Endothelial cell of umbilical vein (primary cell): ENCODE results near the gene MEN1. TPM values are rescaled to one million over a fixed set of nuclear protein-coding genes. Genes with fewer than 3 reads are reported as not detected.

Experiments
- BruUV-seq: library from RNA; stranded (reverse); fragments of 400-500 nt; replicated peaks from 2 replicates; lab custom pipeline; 2021; lab: Mats Ljungman, UMichigan
- CTCF ChIA-PET: fragments of 300-600, 350-600 bp; sonication (Branson Sonifier 250); formaldehyde crosslinking; loops from one replicate; lab custom pipeline; 2021; ENCODE audit warnings: antibody characterized with exemption, inconsistent platforms; lab: Charles Lee
- POLR2A ChIA-PET: fragments of 300-600, 350-600 bp; sonication (Branson Sonifier 250); formaldehyde crosslinking; loops from one replicate; lab custom pipeline; 2021; ENCODE audit warnings: antibody characterized with exemption, inconsistent platforms; lab: Charles Lee
- DNase-seq: peaks from one replicate; pipeline ENCODE4 v3.0.0-alpha.2; 2011; ENCODE audit warnings: low read depth, low spot score
- FAIRE-seq: peaks from 2 replicates; lab custom pipeline; 2011; peaks lifted over from hg19 to GRCh38; lab: Jason Lieb, UNC
- H2AFZ ChIP-seq: 2 replicates; pipeline ENCODE4 v1.6.0; 2012; ENCODE audit warnings: low read depth, low read length, control low read depth, inconsistent platforms
- H3K27ac ChIP-seq: 2 replicates; pipeline ENCODE4 v1.5.1; 2011; ENCODE audit warnings: low read depth, mild to moderate bottlenecking, control low read depth, low read length, moderate library complexity; ENCODE audit not compliant: insufficient read depth
- H3K27me3 ChIP-seq, 2 experiments: 2 replicates each; pipeline versions ENCODE4 v1.6.0 to v1.6.1; 2011; ENCODE audit warnings: low read length in 2 of 2, mixed read lengths in 1 of 2; ENCODE audit not compliant: control insufficient read depth in 2 of 2, insufficient read depth in 2 of 2
- H3K36me3 ChIP-seq, 2 experiments: 2 replicates in 1 of 2; 3 replicates in 1 of 2; pipeline ENCODE4 v1.5.1; 2011; ENCODE audit warnings: low read length in 2 of 2, mild to moderate bottlenecking in 1 of 2, moderate library complexity in 1 of 2; ENCODE audit not compliant: control insufficient read depth in 2 of 2, insufficient read depth in 2 of 2; ENCODE audit errors: extremely low read depth in 1 of 2
- H3K4me1 ChIP-seq: 3 replicates; pipeline ENCODE4 v1.5.1; 2011; ENCODE audit warnings: mild to moderate bottlenecking, low read length; ENCODE audit not compliant: control insufficient read depth, insufficient read depth; ENCODE audit errors: extremely low read depth
- H3K4me2 ChIP-seq: 2 replicates; pipeline ENCODE4 v1.6.1; 2011; ENCODE audit warnings: low read length, control low read depth, mixed read lengths; ENCODE audit not compliant: insufficient read depth
- H3K4me3 ChIP-seq, 3 experiments: fragments of 200-600 bp in 1 of 3; sonication (generic), shearing (Covaris generic) in 1 of 3; replicated peaks in 1 of 3; 2 replicates each; pipeline ENCODE4 v1.5.1; 2011 to 2016; ENCODE audit warnings: control low read depth in 3 of 3, low read length in 3 of 3, mild to moderate bottlenecking in 2 of 3, inconsistent platforms in 1 of 3, low read depth in 1 of 3, moderate library complexity in 1 of 3; ENCODE audit not compliant: insufficient read depth in 1 of 3
- H3K79me2 ChIP-seq: 2 replicates; pipeline ENCODE4 v1.6.0; 2012; ENCODE audit warnings: low read length, inconsistent platforms; ENCODE audit not compliant: control insufficient read depth, insufficient read depth
- H3K9ac ChIP-seq: replicated peaks from 2 replicates; pipeline ENCODE3; 2011; ENCODE audit warnings: low read length, control low read depth; ENCODE audit not compliant: insufficient read depth; ENCODE audit errors: extremely low read depth
- H3K9me1 ChIP-seq: replicated peaks from 3 replicates; pipeline ENCODE4 v1.6.0; 2011; ENCODE audit warnings: mild to moderate bottlenecking, low read length; ENCODE audit not compliant: control insufficient read depth, insufficient read depth; ENCODE audit errors: extremely low read depth
- H3K9me3 ChIP-seq: replicated peaks from 2 replicates; pipeline ENCODE4 v1.5.1; 2012; ENCODE audit warnings: low read length, inconsistent platforms; ENCODE audit not compliant: control insufficient read depth, insufficient read depth
- H4K20me1 ChIP-seq: replicated peaks from 2 replicates; pipeline ENCODE3; 2011; ENCODE audit warnings: mild to moderate bottlenecking, low read length; ENCODE audit not compliant: control insufficient read depth, insufficient read depth; ENCODE audit errors: extremely low read depth
- CTCF ChIP-seq, 2 donors: IDR thresholded peaks; 1 replicate in 1 of 2; 2 replicates in 1 of 2; pipeline ENCODE4 v1.5.1; 2011; ENCODE audit warnings: low read length in 2 of 2, mild to moderate bottlenecking in 2 of 2, moderate library complexity in 2 of 2, control low read depth in 1 of 2, inconsistent platforms in 1 of 2, low read depth in 1 of 2; ENCODE audit not compliant: insufficient read depth in 1 of 2; ENCODE audit errors: extremely low read depth in 1 of 2
- EZH2 ChIP-seq: IDR thresholded peaks from 2 replicates; pipeline ENCODE4 v1.6.1; 2012; ENCODE audit warnings: borderline replicate concordance, low read depth, mild to moderate bottlenecking, moderate library complexity, low read length, inconsistent platforms; ENCODE audit not compliant: severe bottlenecking
- FOS ChIP-seq: IDR thresholded peaks from 2 replicates; pipeline ENCODE4 v1.6.1; 2011; ENCODE audit warnings: mild to moderate bottlenecking, low read length, moderate library complexity, borderline replicate concordance; ENCODE audit not compliant: insufficient read depth
- GATA2 ChIP-seq: IDR thresholded peaks from 2 replicates; pipeline ENCODE4 v1.7.0; 2011; ENCODE audit warnings: low read depth, mild to moderate bottlenecking, moderate library complexity, mixed read lengths, low read length; ENCODE audit not compliant: insufficient read length, insufficient read depth
- JUN ChIP-seq: IDR thresholded peaks from 2 replicates; pipeline ENCODE4 v1.6.1; 2011; ENCODE audit warnings: borderline replicate concordance, low read depth; ENCODE audit not compliant: insufficient read length, insufficient read depth
- MAX ChIP-seq: IDR thresholded peaks from 2 replicates; pipeline ENCODE4 v1.6.1; 2011; ENCODE audit not compliant: insufficient read depth, insufficient read length
- MYC ChIP-seq: IDR thresholded peaks from one replicate; pipeline ENCODE4 v1.6.1; 2011; ENCODE audit warnings: mild to moderate bottlenecking, low read depth, low read length
- POLR2A ChIP-seq: IDR thresholded peaks from 2 replicates; pipeline ENCODE4 v1.6.1; 2012; ENCODE audit warnings: low read depth, mild to moderate bottlenecking, control low read depth, low read length
- POLR2AphosphoS5 ChIP-seq: IDR thresholded peaks from 2 replicates; pipeline ENCODE4 v1.6.1; 2012; ENCODE audit warnings: low read depth, mild to moderate bottlenecking, control low read depth, low read length, moderate library complexity; ENCODE audit not compliant: insufficient read depth
- dilution Hi-C: fragments of 300-500 bp; cut with MboI; formaldehyde crosslinking; loops from one replicate; pipeline ENCODE4 v1.15.0; 2019; ENCODE audit warnings: low sequenced_read_pairs; ENCODE audit not compliant: extremely low pct_ligation_motif_present
- intact Hi-C: fragments of 100-400 bp; cut with micrococcal nuclease; formaldehyde crosslinking; loops from one replicate; pipeline ENCODE4 v1.10.0; 2022
- polyA plus RNA-seq, 4 experiments: library from polyadenylated mRNA; depleted of rRNA in 3 of 4; stranded (reverse) in 3 of 4; unstranded in 1 of 4; fragments of >200 nt; gene quantifications; 2 replicates each; pipeline versions ENCODE4 v1.2.1 to v1.2.3, GENCODE V29; 2011 to 2012; ENCODE audit warnings: missing spikeins in 1 of 4
- total RNA-seq: library from RNA; stranded (reverse); gene quantifications from 2 replicates; pipeline ENCODE4 v1.2.3, GENCODE V29; 2021

MEN1 gene
- total and polyA plus RNA-seq, 2 donors (not counting 3 experiments of a cell fraction or from before 2014, with no cell fraction given) = 41.1 to 43.1 TPM

DNA sequence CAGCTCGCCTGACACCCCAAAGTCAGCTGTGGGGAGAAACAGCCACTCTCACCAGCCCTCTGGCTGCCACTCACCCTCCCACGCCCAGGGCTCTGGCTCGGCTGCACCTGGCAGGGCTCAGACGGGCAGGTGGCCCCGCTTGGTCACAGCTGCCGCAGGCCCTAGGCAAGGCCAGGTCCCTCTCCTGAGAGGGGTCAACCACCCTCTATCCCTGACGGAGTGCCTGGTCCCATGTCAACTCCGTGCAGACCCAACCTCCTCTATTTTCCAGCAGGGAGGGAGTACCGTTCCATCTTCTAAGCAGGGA lies 9.2 kb downstream of the MEN1 start:
- no peak overlapping the region for H3K4me3 ChIP-seq
- TF ChIP-seq POLR2A (no peak), EZH2 (no peak)
- no peaks in the 10 kb centered on the region for H4K20me1 ChIP-seq
- no peaks in the 10 kb centered on the region for H3K27me3 ChIP-seq
- H3K4me1 ChIP-seq = peaks cover 36% of the 10 kb centered on the region
- H3K27ac ChIP-seq = peak overlapping the region; percentile 74
- intact Hi-C loops (loop anchor here (2.0 kb wide), 1 partner anchor 14 kb away; no protein-coding TSS in a partner anchor), dilution Hi-C loops (no loop called here)
- BruUV-seq = no TSS peak
- ChIA-PET CTCF (interaction anchor here (1.6 to 3.6 kb wide), 2 partner anchors 13 to 43 kb away, joined by 4 to 32 read pairs; partner anchors contain the start of gene CDC42BPG), POLR2A (interaction anchor here (1.2 kb wide), 1 partner anchor 77 kb away, joined by 3 read pairs; no protein-coding TSS in a partner anchor)
- H3K9me3 ChIP-seq = no peaks in the 10 kb centered on the region
- H3K4me2 ChIP-seq = peak overlapping the region; percentile 61
- DNase-seq = no peak
- peak overlapping the region; percentile 6 for H3K9ac ChIP-seq
- H3K79me2 ChIP-seq = peaks cover 5% of the 10 kb centered on the region
- H3K9me1 ChIP-seq = no peaks in the 10 kb centered on the region
- H3K36me3 ChIP-seq = peaks cover 2 to 25% of the 10 kb centered on the region in 2 experiments
- no peak for FAIRE-seq
- no peak overlapping the region for H2AFZ ChIP-seq

DNA sequence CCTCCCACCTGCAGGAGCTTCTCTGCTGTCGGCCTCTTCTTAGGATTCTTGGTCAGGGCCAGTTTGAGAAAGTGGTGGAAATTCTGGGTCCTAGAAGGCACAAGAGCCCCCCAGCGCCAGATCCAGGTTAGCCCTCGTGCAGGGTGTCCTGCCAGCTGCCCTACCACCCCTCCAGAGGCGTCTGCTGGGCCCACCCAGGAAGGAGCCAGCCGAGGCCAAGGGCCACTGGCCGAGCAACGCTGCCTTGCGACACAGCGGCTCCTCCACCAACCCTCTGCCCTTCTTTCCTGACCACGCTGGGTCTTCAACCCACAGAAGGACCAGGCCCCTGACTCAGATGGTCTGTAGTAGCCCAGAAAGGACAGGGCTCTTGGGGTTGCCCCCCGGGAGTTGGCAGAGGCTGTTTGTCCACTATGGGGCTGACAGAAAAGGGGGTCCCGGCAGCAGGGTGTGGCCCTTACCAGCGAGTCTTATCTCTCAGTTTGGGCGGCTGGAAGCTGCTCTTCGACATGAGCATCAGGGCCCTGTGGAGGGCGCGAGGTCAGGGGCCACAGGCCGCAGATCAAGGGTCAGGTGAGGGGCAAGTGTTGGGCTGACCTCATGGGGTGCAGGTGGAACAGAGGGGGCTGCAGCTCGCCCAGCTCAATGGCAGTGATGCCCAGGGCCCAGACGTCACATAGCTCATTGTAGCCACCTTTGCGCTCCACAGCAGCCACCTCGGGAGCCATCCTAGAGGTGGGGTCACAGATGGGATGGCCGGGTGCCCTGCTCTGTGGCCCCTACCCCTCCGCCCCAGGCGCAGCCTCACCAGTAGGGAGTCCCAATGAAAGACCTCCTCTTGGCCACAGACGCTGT lies 9.8 kb downstream of the MEN1 start:
- no peak overlapping the region for H3K27ac ChIP-seq
- H3K4me1 ChIP-seq = peaks cover 36% of the 10 kb centered on the region
- FAIRE-seq = no peak
- dilution Hi-C loops = no loop called here
- intact Hi-C loops = loop anchor here (2.0 kb wide), 1 partner anchor 14 kb away; no protein-coding TSS in a partner anchor
- TF ChIP-seq GATA2 (no peak), MYC (no peak), CTCF (IDR thresholded peaks at IDR 0.05; ENCODE audit: extremely low read depth in 1 of 2, insufficient read depth in 1 of 2, low read depth in 1 of 2, low read length in 2 of 2) (no peak), MAX (no peak), POLR2AphosphoS5 (no peak), EZH2 (no peak), FOS (no peak), JUN (no peak), POLR2A (no peak)
- no peaks in the 10 kb centered on the region for H3K9me1 ChIP-seq
- H3K9ac ChIP-seq = no peak overlapping the region
- POLR2A ChIA-PET = interaction anchor here (0.8 to 1.2 kb wide), 2 partner anchors 9 to 77 kb away, joined by 3 read pairs; no protein-coding TSS in a partner anchor
- H3K36me3 ChIP-seq = peaks cover 2 to 22% of the 10 kb centered on the region in 2 experiments
- no peak for DNase-seq
- CTCF ChIA-PET = interaction anchor here (0.6 to 3.6 kb wide), 9 partner anchors 13 to 500 kb away, joined by 3 to 32 read pairs (median 4); partner anchors contain the start of genes CDC42BPG and SF1
- H2AFZ ChIP-seq = no peak overlapping the region
- H3K4me3 ChIP-seq = no peak overlapping the region
- H3K4me2 ChIP-seq = no peak overlapping the region
- H3K79me2 ChIP-seq = peaks cover 5% of the 10 kb centered on the region
- no peaks in the 10 kb centered on the region for H3K27me3 ChIP-seq
- H4K20me1 ChIP-seq = no peaks in the 10 kb centered on the region
- BruUV-seq = no TSS peak
- H3K9me3 ChIP-seq = no peaks in the 10 kb centered on the region
